ENCODE measurements around the gene REV1. TPM values are rescaled to one million over a fixed set of nuclear protein-coding genes. Genes with fewer than 3 reads are reported as not detected.

REV1 gene
- total and polyA plus RNA-seq, 2 of the 13 experiments (the other 11 are each of a cell fraction or from before 2014, with no cell fraction given) = 49.1 to 71.8 TPM

DNA sequence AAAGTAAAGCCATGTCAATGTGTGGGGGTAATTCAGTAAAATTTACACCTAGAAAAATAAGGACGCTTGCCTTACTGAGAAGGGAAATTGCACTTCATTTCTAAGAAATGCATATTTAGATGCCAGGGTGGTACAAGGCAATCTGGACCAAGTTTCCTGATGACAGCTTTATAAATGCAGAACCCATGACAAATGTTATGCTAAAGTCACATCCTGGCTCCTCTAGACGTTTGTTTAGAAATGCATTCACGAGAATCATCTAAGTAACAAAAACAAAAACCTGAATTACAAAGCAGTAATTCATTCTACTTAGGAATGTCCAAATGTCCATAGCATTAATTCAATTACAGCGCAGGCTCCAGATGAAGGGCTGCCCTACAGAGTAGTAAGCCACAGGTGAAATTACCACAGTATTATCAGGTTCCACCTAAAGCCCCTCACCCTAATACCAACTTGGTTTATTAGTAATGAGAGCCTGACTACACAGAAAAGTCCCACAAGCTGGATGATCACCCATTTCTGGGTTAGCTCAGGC lies 49.8 kb downstream of the REV1 start:
- FAIRE-seq (no peak), ATAC-seq (no peak), DNase-seq (ENCODE audit: low spot score) (no peak)
- BruUV-seq (replicated peaks) = no TSS peak
- Histone ChIP-seq H3K4me3 (replicated peaks in 1 of 3; ENCODE audit: insufficient read depth in 1 of 3, low read depth in 2 of 3, low read length in 3 of 3) (no peak overlapping the region), H3K4me2 (ENCODE audit: low read depth, low read length) (no peak overlapping the region), H3K36me3 (replicated peaks in 1 of 2; ENCODE audit: control insufficient read depth in 1 of 2, insufficient read depth in 2 of 2, low read length in 2 of 2) (peaks cover 13 to 54% of the 10 kb centered on the region in 2 experiments), H4K20me1 (ENCODE audit: insufficient read depth, low read length) (no peaks in the 10 kb centered on the region), H3K79me2 (ENCODE audit: insufficient read depth, low read length) (peaks cover 4% of the 10 kb centered on the region), H3K27ac (ENCODE audit: extremely low read length, insufficient read depth, low read length) (no peak overlapping the region), H3K9me3 (ENCODE audit: low read length) (no peaks in the 10 kb centered on the region), H2AFZ (ENCODE audit: low read length) (no peak overlapping the region), H3K4me1 (ENCODE audit: insufficient read depth, low read length) (no peaks in the 10 kb centered on the region), H3K9ac (ENCODE audit: insufficient read depth, low read depth, low read length) (no peak overlapping the region), H3K27me3 (ENCODE audit: control insufficient read depth in 1 of 2, insufficient read depth in 2 of 2, low read length in 2 of 2) (no peaks in the 10 kb centered on the region)
- in situ Hi-C loops (cut with HindIII; ENCODE audit: extremely low pct_ligation_motif_present, low pct_unique_long_range_greater_than_20kb) = no loop called here
- 94% methylated on average over 4 of the region's 4 CpGs for WGBS (ENCODE audit: low lambda C conversion rate)
- intact Hi-C loops (cut with micrococcal nuclease; ENCODE audit: unreplicated experiment) = loop anchor here (5.0 kb wide), 1 partner anchor 47 kb away; no protein-coding TSS in a partner anchor
- POLR2A ChIA-PET = no interaction called here
- CTCF ChIA-PET (ENCODE audit: low intra/inter-chr PET ratio, low total read pairs) = no interaction called here
- TF ChIP-seq HHEX (CRISPR knock-in tag; IDR thresholded peaks at IDR 0.05) (no peak), ZNF563 (CRISPR knock-in tag; IDR thresholded peaks at IDR 0.05) (no peak), ZFP90 (CRISPR knock-in tag; IDR thresholded peaks at IDR 0.05; ENCODE audit: borderline replicate concordance) (no peak), EHMT2 (IDR thresholded peaks at IDR 0.05; ENCODE audit: borderline replicate concordance, low read depth, low read length) (no peak), ZNF350 (CRISPR knock-in tag; IDR thresholded peaks at IDR 0.05; ENCODE audit: borderline replicate concordance, low read depth) (no peak), ZNF777 (CRISPR knock-in tag; IDR thresholded peaks at IDR 0.05) (no peak)
- TF ChIP-seq, protein P1, sequence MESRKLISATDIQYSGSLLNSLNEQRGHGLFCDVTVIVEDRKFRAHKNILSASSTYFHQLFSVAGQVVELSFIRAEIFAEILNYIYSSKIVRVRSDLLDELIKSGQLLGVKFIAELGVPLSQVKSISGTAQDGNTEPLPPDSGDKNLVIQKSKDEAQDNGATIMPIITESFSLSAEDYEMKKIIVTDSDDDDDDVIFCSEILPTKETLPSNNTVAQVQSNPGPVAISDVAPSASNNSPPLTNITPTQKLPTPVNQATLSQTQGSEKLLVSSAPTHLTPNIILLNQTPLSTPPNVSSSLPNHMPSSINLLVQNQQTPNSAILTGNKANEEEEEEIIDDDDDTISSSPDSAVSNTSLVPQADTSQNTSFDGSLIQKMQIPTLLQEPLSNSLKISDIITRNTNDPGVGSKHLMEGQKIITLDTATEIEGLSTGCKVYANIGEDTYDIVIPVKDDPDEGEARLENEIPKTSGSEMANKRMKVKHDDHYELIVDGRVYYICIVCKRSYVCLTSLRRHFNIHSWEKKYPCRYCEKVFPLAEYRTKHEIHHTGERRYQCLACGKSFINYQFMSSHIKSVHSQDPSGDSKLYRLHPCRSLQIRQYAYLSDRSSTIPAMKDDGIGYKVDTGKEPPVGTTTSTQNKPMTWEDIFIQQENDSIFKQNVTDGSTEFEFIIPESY (CRISPR knock-in tag; IDR thresholded peaks at IDR 0.05) = no peak
